ENCODE results near the gene DAPK1.

DNA sequence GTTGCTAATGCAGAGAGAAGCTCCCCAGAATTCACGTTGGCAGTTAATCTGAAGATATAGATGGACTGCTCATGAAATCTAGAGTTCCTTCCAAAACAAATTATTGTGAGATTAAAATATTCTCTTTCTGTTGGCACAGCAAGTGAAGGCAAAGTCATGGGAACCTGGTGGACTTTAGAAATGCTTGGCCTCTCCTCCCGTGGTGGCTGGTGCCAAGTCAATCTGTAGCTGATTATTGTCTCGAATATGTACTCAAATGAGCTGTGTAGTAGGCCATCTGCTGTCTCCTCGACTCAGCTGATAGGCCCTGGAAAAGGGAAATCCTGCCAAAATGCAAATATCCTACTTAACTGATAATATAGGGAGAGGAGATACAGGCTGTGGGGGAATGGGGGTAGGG lies 69.3 kb downstream of the DAPK1 start:
- no peak for TF ChIP-seq CEBPB (IDR thresholded peaks at IDR 0.05)
- no peak for TF ChIP-seq ELK1 (IDR thresholded peaks at IDR 0.05; ENCODE audit: low read depth, low read length)
- TF ChIP-seq, protein P1, sequence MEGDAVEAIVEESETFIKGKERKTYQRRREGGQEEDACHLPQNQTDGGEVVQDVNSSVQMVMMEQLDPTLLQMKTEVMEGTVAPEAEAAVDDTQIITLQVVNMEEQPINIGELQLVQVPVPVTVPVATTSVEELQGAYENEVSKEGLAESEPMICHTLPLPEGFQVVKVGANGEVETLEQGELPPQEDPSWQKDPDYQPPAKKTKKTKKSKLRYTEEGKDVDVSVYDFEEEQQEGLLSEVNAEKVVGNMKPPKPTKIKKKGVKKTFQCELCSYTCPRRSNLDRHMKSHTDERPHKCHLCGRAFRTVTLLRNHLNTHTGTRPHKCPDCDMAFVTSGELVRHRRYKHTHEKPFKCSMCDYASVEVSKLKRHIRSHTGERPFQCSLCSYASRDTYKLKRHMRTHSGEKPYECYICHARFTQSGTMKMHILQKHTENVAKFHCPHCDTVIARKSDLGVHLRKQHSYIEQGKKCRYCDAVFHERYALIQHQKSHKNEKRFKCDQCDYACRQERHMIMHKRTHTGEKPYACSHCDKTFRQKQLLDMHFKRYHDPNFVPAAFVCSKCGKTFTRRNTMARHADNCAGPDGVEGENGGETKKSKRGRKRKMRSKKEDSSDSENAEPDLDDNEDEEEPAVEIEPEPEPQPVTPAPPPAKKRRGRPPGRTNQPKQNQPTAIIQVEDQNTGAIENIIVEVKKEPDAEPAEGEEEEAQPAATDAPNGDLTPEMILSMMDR (IDR thresholded peaks at IDR 0.05), result no peak
- no peak for TF ChIP-seq RAD21 (conservative IDR thresholded peaks at IDR 0.05 in 1 of 2, IDR thresholded peaks at IDR 0.05 in 1 of 2)
- no peak for TF ChIP-seq HDAC2 (IDR thresholded peaks at IDR 0.05)

Data from A549 (cell line).